Lung microvascular endothelial cell (primary cell): ENCODE results near the gene MTFP1. TPM values are rescaled to one million over a fixed set of nuclear protein-coding genes. Genes with fewer than 3 reads are reported as not detected.
"Not testable (repeated sequence)": the region's sequence is repeated elsewhere in the genome, so short reads cannot be mapped to it uniquely, and the experiment has no call there.

Experiments
- DNase-seq, 2 donors: peaks; one replicate each; pipeline versions ENCODE4 v3.0.0 to v3.0.0-alpha.2; 2010; ENCODE audit warnings: low read depth in 2 of 2
- total RNA-seq: library from RNA; depleted of rRNA; stranded (reverse); fragments of >200 nt; gene quantifications from 2 replicates; pipeline ENCODE4 v1.2.1, GENCODE V29; 2014

Gene MTFP1
- total RNA-seq, 1 donor from 2014 or later: 17.7 TPM

- DNase-seq: peak in 1 of 2 donors; percentile 14
Measured at GRCh38 chr22:30453731-30454510, 28.4 kb downstream of the MTFP1 start.

- no peak for DNase-seq
Measured at GRCh38 chr22:30455075-30455840, 29.7 kb downstream of the MTFP1 start.

- DNase-seq: no peak
Measured at GRCh38 chr22:30457981-30458380, 32.4 kb downstream of the MTFP1 start.

GRCh38 chr22:30459181-30460052 lies 33.8 kb downstream of the MTFP1 start:
- DNase-seq: peak; percentile 25 to 40

DNA sequence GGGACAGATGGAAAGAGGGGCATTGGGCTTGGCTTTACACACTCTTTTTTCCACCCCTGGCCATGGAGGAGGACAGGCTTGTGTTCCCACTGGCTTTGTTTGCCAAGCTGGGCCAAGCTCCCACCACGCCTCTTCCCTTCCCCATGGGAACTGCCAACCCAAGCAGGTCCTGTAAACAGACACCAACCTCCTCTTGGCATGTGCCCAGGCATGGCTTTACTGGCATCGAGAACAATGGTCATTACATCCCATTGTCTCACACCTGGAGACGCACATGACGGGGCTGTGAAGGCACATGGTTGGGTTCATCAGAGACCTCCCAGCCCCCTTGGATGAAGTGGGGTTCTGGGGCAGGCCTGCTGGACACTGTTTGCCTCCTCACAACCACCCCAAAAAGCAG lies 34.6 kb downstream of the MTFP1 start:
- DNase-seq: peak in 1 of 2 donors; percentile 49

DNA sequence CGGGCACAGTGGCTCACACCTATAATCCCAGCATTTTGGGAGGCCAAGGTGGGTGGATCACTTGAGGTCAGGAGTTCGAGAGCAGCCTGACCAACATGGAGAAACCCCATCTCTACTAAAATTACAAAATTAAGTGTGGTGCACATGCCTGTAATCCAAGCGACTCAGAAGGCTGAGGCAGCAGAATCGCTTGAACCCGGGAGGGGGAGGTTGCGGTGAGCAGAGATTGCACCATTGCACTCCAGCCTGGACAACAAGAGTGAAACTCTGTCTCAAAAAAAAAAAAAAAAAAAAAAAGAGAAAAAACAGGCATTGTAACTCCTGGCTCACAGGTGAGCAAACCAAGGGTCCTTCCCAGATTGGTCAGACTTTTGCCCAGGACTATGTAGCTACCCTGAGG lies 35.0 kb downstream of the MTFP1 start:
- not testable (repeated sequence) for DNase-seq

DNA sequence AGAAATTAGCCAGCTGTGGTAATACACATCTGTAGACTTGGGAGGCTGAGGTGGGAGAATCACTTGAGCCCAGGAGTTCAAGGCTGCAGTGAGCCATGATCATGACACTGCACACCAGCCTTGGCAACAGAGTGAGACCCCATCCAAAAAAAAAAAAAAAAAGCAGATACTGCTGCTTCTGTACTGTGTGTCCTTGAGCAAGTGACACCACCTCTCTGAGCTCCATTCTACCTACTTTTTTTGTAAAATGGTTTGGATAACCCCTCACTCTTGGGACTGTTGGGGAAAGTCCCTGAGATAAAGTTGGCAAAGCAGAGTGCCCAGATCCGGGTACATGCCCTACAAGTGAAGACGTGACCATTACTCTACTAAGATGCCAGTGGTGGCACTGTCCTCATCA lies 43.6 kb downstream of the MTFP1 start:
- no peak for DNase-seq

DNA sequence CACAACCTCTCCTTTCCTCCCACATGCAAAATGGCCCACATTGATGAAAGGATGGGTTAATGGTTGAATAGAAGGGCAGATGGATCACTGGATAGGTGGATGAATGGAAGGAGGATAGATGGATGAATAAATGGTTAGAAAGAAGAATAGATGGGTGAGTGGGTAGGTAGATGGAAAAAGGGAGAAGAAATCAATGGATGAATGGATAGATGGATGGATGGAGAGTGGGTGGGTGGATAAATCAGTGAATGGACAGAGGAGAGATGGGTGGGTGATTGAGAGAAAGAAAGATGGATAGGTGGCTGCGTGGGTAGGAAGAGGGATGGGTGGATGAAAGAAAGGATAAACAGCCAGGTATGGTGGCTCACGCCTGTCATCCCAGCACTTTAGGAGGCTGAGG lies 45.1 kb downstream of the MTFP1 start:
- DNase-seq: no peak

DNA sequence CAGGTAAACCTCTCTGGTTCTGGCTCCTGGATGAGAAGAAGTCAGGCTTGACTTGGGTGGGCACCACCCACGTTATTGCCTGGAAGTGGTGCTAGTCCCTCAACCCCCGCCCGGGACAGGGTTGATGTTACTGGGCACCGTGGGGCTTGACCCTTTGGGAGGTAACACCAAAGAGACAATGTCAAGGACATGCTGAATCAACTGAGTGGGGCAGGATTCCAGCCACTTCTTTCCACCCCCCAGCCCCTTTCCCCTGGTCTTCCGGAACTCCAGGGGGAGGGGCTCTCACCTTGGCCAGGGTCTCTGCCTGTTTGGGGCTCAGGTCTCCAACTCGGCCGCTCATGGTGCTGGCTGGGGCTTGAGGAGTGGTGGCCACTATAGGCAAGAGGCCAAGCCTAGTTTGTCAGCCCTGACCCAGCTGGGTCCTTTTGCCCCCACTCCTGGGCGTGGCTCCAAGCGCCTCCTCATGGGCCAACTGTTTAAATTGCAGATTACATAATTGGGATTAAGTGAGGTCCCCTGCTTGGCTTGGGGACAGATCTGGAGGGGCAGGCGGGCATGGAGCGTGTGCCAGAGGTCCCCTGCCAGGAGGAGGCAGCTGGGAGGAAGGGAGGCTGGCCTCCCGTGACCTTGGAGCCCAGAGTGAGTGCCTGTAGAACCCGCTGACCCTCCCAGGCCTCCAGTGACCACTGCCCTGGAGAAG lies 46.2 kb downstream of the MTFP1 start, which contains the start of gene SEC14L3:
SEC14L3 (minus strand) TSS at position 402 of the 703 bp plus-strand sequence; CDS start at position 343, 59 bp downstream.
- no peak for DNase-seq

GRCh38 chr22:30472994-30473720 lies 47.6 kb downstream of the MTFP1 start:
- DNase-seq: no peak

- DNase-seq: no peak
Measured at GRCh38 chr22:30474121-30474520, 48.6 kb downstream of the MTFP1 start.

GRCh38 chr22:30474683-30475424 lies 49.3 kb downstream of the MTFP1 start:
- no peak for DNase-seq

Other genes starting within 250 kb of the MTFP1 start
- gene LIF, start 179.0 kb upstream of the MTFP1 start, total RNA-seq: 0.20 and 0.22 TPM in 2 replicates
- not detected in 2 replicates for gene OSM, start 158.9 kb upstream of the MTFP1 start, total RNA-seq
- 5.0 and 6.5 TPM in 2 replicates for gene CASTOR1, start 136.3 kb upstream of the MTFP1 start, total RNA-seq
- gene TBC1D10A, start 98.8 kb upstream of the MTFP1 start, total RNA-seq: 5.9 and 8.9 TPM in 2 replicates
- gene SF3A1, start 68.9 kb upstream of the MTFP1 start, total RNA-seq: 14.6 and 15.5 TPM in 2 replicates
- gene CCDC157, start 68.8 kb upstream of the MTFP1 start, total RNA-seq: 1.1 and 1.4 TPM in 2 replicates
- 12.0 and 23.8 TPM in 2 replicates for gene RNF215, start 38.4 kb upstream of the MTFP1 start, total RNA-seq
- 7.8 and 8.1 TPM in 2 replicates for gene SEC14L2, start 28.8 kb upstream of the MTFP1 start, total RNA-seq
- gene SEC14L3, start 46.2 kb downstream of the MTFP1 start, total RNA-seq: not detected in 2 replicates
- not detected in 2 replicates for gene SEC14L4, start 79.9 kb downstream of the MTFP1 start, total RNA-seq
- gene SEC14L6, start 121.0 kb downstream of the MTFP1 start, total RNA-seq: not detected in 2 replicates
- under 0.01 TPM in 1 of 2 replicates, not detected in the other for gene GAL3ST1, start 148.9 kb downstream of the MTFP1 start, total RNA-seq
- gene PES1, start 166.1 kb downstream of the MTFP1 start, total RNA-seq: 56.2 and 61.1 TPM in 2 replicates
- gene TCN2, start 181.4 kb downstream of the MTFP1 start, total RNA-seq: 9.5 and 29.9 TPM in 2 replicates
- gene SLC35E4, start 210.0 kb downstream of the MTFP1 start, total RNA-seq: 17.2 and 22.8 TPM in 2 replicates
- 8.3 and 8.9 TPM in 2 replicates for gene DUSP18, start 242.1 kb downstream of the MTFP1 start, total RNA-seq